ENCODE results near the gene STMN3. TPM values are rescaled to one million over a fixed set of nuclear protein-coding genes. Genes with fewer than 3 reads are reported as not detected.

STMN3 gene
- total RNA-seq, 1 donor from 2014 or later = 14.7 TPM

DNA sequence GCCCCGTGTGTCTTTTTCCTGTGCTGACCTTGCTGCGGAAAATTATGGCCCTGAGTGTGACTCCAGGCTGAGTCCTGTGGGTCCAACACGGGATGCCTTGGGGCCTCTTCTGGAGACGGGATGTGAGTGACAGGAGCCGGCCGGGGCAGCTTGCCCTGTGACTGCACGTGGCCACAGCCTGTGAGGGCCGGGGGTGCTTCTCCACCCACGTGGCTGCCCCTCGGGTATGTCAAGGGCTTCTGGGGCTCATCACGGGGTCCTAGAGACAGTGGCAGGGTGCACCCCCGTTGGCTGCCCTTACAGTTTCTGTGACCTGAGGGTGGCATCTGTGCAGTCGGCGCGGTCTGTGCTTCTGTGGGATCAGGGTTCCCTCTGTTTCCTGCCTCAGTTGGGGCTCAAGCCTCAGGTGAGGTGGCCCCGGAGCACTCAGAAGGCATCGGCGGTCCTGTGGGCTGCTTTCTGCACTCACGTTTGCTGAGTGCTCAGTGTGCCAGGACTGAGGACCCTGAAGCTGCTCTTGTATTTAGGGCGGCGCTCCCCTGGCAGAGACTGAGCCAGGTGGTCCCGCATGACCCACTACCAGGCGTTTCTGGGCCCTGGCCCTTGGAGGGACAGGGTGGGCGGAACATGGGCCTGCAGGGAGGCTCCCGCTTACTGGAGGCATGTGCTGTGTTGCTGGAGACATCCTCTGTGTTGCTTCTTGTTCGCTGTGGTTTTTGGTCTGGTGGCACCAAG lies 10.3 kb upstream of the STMN3 start:
- H3K27me3 ChIP-seq = no peaks in the 10 kb centered on the region
- peaks cover 0 to 40% of the 10 kb centered on the region in 2 donors for H3K36me3 ChIP-seq

DNA sequence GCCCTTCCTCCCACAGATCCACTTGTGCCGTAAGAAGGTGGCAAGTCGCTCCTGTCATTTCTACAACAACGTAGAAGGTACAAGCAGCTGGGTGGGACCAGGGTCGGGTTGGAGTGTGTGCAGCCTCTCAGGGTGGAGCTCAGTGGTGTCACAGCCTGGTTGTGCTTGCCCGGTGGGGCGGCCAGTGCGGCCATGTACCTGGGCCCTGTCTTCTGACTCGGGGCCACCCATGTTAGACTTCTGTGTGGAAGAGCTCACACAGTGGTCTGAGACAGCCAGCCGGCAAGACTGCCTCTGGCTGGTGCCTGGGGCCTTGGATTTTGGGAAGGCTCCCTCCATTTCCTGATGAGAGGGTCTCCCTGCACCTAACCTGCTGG lies 9.6 kb upstream of the STMN3 start:
- intact Hi-C loops (cut with DNase I) = no loop called here
- Histone ChIP-seq H3K27me3 (no peaks in the 10 kb centered on the region), H3K27ac (no peak overlapping the region), H3K4me1 (peaks cover 13% of the 10 kb centered on the region), H3K36me3 (peaks cover 0 to 36% of the 10 kb centered on the region in 2 donors), H3K4me3 (no peak overlapping the region), H3K9me3 (no peaks in the 10 kb centered on the region)
- TF ChIP-seq, protein P1, sequence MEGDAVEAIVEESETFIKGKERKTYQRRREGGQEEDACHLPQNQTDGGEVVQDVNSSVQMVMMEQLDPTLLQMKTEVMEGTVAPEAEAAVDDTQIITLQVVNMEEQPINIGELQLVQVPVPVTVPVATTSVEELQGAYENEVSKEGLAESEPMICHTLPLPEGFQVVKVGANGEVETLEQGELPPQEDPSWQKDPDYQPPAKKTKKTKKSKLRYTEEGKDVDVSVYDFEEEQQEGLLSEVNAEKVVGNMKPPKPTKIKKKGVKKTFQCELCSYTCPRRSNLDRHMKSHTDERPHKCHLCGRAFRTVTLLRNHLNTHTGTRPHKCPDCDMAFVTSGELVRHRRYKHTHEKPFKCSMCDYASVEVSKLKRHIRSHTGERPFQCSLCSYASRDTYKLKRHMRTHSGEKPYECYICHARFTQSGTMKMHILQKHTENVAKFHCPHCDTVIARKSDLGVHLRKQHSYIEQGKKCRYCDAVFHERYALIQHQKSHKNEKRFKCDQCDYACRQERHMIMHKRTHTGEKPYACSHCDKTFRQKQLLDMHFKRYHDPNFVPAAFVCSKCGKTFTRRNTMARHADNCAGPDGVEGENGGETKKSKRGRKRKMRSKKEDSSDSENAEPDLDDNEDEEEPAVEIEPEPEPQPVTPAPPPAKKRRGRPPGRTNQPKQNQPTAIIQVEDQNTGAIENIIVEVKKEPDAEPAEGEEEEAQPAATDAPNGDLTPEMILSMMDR (IDR thresholded peaks at IDR 0.05) = no peak
- TF ChIP-seq POLR2A (IDR thresholded peaks at IDR 0.05) (no peak), POLR2AphosphoS5 (IDR thresholded peaks at IDR 0.05; ENCODE audit: insufficient read depth in 1 of 2, low read depth in 1 of 2) (no peak)
- no peak for DNase-seq (ENCODE audit: extremely low spot score in 2 of 2)

More for the DNA sequence above, 10.3 kb upstream of the STMN3 start:
- Histone ChIP-seq H3K4me3 (no peak overlapping the region), H3K9me3 (no peaks in the 10 kb centered on the region), H3K4me1 (peaks cover 11% of the 10 kb centered on the region), H3K27ac (no peak overlapping the region)
- no peak for DNase-seq (ENCODE audit: extremely low spot score in 2 of 2)
- TF ChIP-seq, protein P1 (IDR thresholded peaks at IDR 0.05) = no peak
- TF ChIP-seq POLR2AphosphoS5 (IDR thresholded peaks at IDR 0.05; ENCODE audit: insufficient read depth in 1 of 2, low read depth in 1 of 2) (no peak), POLR2A (IDR thresholded peaks at IDR 0.05) (no peak)
- intact Hi-C loops (cut with DNase I) = no loop called here

DNA sequence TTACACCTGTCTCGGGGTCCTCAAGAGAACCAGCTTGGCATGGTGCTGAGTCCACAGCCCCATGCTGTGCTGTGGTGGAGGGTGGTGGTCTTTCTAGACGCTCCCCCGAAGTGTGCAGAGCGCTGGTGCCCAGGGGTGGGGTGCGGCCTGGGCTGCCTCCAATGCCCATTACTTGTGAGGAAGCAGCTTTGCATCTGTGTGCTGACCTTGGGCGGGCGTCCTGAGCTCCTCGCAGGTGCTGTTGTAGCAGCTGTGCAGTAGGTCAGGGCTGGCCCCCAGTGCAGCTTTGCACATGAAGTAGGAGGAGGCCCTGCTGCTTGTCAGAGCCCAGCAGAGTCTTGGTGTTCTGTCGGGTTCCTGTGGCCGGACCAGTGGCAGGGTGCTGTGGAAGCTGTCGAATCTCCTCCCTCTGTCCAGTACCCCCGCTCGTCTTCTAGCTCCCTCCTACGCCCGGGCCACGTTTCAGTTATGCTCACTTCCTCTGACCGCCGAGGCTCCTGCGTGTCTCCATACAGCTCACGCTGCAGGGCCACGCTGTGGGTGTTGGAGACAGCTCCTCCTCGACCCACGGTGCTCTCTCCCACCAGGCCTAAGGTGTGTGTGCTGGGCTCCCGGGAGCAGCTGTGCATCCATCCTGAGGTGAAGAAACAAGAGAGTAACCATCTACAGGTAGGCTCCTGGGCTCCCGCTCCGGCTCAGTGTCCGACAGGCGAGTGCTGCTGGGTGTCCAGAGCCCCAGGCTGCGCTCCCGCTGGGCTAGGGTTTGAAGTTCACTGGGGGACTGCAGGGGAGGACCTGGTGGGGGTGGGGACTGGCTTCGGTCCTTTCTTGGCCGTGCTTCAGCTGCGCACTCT lies 9.0 kb upstream of the STMN3 start:
- intact Hi-C loops (cut with DNase I) = no loop called here
- Histone ChIP-seq H3K4me3 (no peak overlapping the region), H3K4me1 (peaks cover 19% of the 10 kb centered on the region), H3K27ac (no peak overlapping the region), H3K27me3 (no peaks in the 10 kb centered on the region), H3K36me3 (peaks cover 0 to 30% of the 10 kb centered on the region in 2 donors), H3K9me3 (no peaks in the 10 kb centered on the region)
- no peak for DNase-seq (ENCODE audit: extremely low spot score in 2 of 2)
- TF ChIP-seq, protein P1 (IDR thresholded peaks at IDR 0.05) = no peak
- TF ChIP-seq POLR2AphosphoS5 (IDR thresholded peaks at IDR 0.05; ENCODE audit: insufficient read depth in 1 of 2, low read depth in 1 of 2) (no peak), POLR2A (IDR thresholded peaks at IDR 0.05) (no peak)

DNA sequence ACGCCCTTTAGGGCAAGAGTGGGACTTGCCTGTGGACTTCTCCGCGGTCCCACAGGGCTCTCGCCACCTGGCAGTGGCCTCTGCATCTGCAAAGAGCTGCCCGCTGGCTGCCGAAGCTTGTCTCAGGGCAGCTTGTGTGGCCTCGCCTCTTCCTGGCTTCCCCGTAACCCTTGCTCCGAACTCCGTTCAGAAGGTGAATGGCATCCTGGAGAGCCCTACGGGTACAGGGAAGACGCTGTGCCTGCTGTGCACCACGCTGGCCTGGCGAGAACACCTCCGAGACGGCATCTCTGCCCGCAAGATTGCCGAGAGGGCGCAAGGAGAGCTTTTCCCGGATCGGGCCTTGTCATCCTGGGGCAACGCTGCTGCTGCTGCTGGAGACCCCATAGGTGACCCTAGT lies 7.9 kb upstream of the STMN3 start:
- Histone ChIP-seq H3K4me3 (no peak overlapping the region), H3K27me3 (no peaks in the 10 kb centered on the region), H3K4me1 (peaks cover 21% of the 10 kb centered on the region), H3K36me3 (peaks cover 0 to 22% of the 10 kb centered on the region in 2 donors), H3K27ac (no peak overlapping the region), H3K9me3 (no peaks in the 10 kb centered on the region)
- TF ChIP-seq, protein P1 (IDR thresholded peaks at IDR 0.05) = no peak
- TF ChIP-seq POLR2AphosphoS5 (IDR thresholded peaks at IDR 0.05; ENCODE audit: insufficient read depth in 1 of 2, low read depth in 1 of 2) (no peak), POLR2A (IDR thresholded peaks at IDR 0.05) (no peak)
- intact Hi-C loops (cut with DNase I) = no loop called here
- DNase-seq (ENCODE audit: extremely low spot score in 2 of 2) = no peak

Measured in vagina (tissue), 2 donors.